Measurements from ENCODE around the gene AICDA.
"Not testable (repeated sequence)": the region's sequence is repeated elsewhere in the genome, so short reads cannot be mapped to it uniquely, and the experiment has no call there.

The AICDA gene

GRCh38 chr12:8572507-8572906, 40.2 kb downstream of the AICDA start:
- no peak for ATAC-seq
- TF ChIP-seq TOX (CRISPR knock-in tag; IDR thresholded peaks at IDR 0.05; ENCODE audit: borderline replicate concordance) (no peak), ARNTL (CRISPR knock-in tag; IDR thresholded peaks at IDR 0.05; ENCODE audit: borderline replicate concordance, low read depth) (no peak), TSHZ2 (CRISPR knock-in tag; IDR thresholded peaks at IDR 0.05) (no peak), ZFP30 (CRISPR knock-in tag; IDR thresholded peaks at IDR 0.05) (no peak), ZNF8 (CRISPR knock-in tag; IDR thresholded peaks at IDR 0.05) (no peak), CSDC2 (CRISPR knock-in tag; IDR thresholded peaks at IDR 0.05) (no peak), PATZ1 (CRISPR knock-in tag; IDR thresholded peaks at IDR 0.05; ENCODE audit: borderline replicate concordance) (no peak), ZNF565 (CRISPR knock-in tag; conservative IDR thresholded peaks at IDR 0.05; ENCODE audit: low read depth) (no peak), CSRNP3 (CRISPR knock-in tag; IDR thresholded peaks at IDR 0.05) (no peak), CREB5 (CRISPR knock-in tag; IDR thresholded peaks at IDR 0.05; ENCODE audit: low read depth) (no peak), PPARA (CRISPR knock-in tag; IDR thresholded peaks at IDR 0.05; ENCODE audit: borderline replicate concordance) (no peak), ZNF70 (CRISPR knock-in tag; IDR thresholded peaks at IDR 0.05) (no peak)

- ATAC-seq: no peak
- TF ChIP-seq GLIS3 (CRISPR knock-in tag; IDR thresholded peaks at IDR 0.05): no peak
- TF ChIP-seq ZNF70 (CRISPR knock-in tag; IDR thresholded peaks at IDR 0.05): no peak
- no peak for TF ChIP-seq CSDC2 (CRISPR knock-in tag; IDR thresholded peaks at IDR 0.05)
These were observed 46.1 kb downstream of the AICDA start for GRCh38 chr12:8566525-8566924.

- ATAC-seq: not testable (repeated sequence)
These were observed 46.6 kb downstream of the AICDA start for GRCh38 chr12:8566052-8566451.

GRCh38 chr12:8564656-8565055, 48.0 kb downstream of the AICDA start:
- TF ChIP-seq PPARA (CRISPR knock-in tag; IDR thresholded peaks at IDR 0.05; ENCODE audit: borderline replicate concordance) (no peak), ZFP30 (CRISPR knock-in tag; IDR thresholded peaks at IDR 0.05) (no peak), ZNF565 (CRISPR knock-in tag; conservative IDR thresholded peaks at IDR 0.05; ENCODE audit: low read depth) (no peak)
- ATAC-seq: no peak

- no peak for ATAC-seq
- no peak for TF ChIP-seq GLIS3 (CRISPR knock-in tag; IDR thresholded peaks at IDR 0.05)
- no peak for TF ChIP-seq CSRNP3 (CRISPR knock-in tag; IDR thresholded peaks at IDR 0.05)
- no peak for TF ChIP-seq ZFP3 (CRISPR knock-in tag; IDR thresholded peaks at IDR 0.05)
- no peak for TF ChIP-seq ISL1 (CRISPR knock-in tag; IDR thresholded peaks at IDR 0.05)
- TF ChIP-seq ZNF565 (CRISPR knock-in tag; conservative IDR thresholded peaks at IDR 0.05; ENCODE audit: low read depth): no peak
- TF ChIP-seq ESRRG (CRISPR knock-in tag; IDR thresholded peaks at IDR 0.05): no peak
- TF ChIP-seq BACH2 (CRISPR knock-in tag; IDR thresholded peaks at IDR 0.05; ENCODE audit: borderline replicate concordance): no peak
- TF ChIP-seq CSDC2 (CRISPR knock-in tag; IDR thresholded peaks at IDR 0.05): no peak
- no peak for TF ChIP-seq CREB5 (CRISPR knock-in tag; IDR thresholded peaks at IDR 0.05; ENCODE audit: low read depth)
- TF ChIP-seq PPARA (CRISPR knock-in tag; IDR thresholded peaks at IDR 0.05; ENCODE audit: borderline replicate concordance): no peak
- TF ChIP-seq ZNF70 (CRISPR knock-in tag; IDR thresholded peaks at IDR 0.05): no peak
- no peak for TF ChIP-seq RARB (CRISPR knock-in tag; IDR thresholded peaks at IDR 0.05)
- TF ChIP-seq SNAI2 (CRISPR knock-in tag; IDR thresholded peaks at IDR 0.05): no peak
- no peak for TF ChIP-seq PATZ1 (CRISPR knock-in tag; IDR thresholded peaks at IDR 0.05; ENCODE audit: borderline replicate concordance)
These were observed 49.3 kb downstream of the AICDA start for GRCh38 chr12:8563356-8563755.
